VCaP (cell line): ENCODE data around the gene MAN1C1.
"Not testable (repeated sequence)": the region's sequence is repeated elsewhere in the genome, so short reads cannot be mapped to it uniquely, and the experiment has no call there.

ENCODE experiments used
- H3K27ac ChIP-seq: fragments of 450-650 bp; 2 replicates; pipeline ENCODE4 v1.5.1; 2017
- TF ChIP-seq, protein P1 (sequence below): fragments of 450-650 bp; conservative IDR thresholded peaks from 2 replicates; pipeline ENCODE4 v1.5.1; 2017; ENCODE audit warnings: mild to moderate bottlenecking, moderate library complexity

The MAN1C1 gene

DNA sequence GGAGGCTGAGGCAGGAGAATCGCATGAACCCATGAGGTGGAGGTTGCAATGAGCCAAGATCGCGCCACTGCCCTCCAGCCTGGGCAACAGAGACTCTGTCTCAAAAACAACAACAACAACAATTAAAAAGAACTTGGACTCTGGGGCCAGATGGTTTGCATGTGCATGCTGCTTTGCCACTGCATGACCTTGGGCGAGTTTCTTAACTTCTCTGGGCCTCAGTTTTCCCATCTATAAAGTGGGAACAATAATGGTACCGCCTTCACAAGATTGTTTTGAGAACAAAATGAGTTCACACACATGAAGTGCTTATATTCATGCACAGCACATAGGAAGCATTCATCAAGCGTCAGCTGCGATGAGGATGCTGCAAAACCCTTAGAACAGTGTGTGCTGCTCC is 74.6 kb downstream of the MAN1C1 start:
- TF ChIP-seq, protein P1, sequence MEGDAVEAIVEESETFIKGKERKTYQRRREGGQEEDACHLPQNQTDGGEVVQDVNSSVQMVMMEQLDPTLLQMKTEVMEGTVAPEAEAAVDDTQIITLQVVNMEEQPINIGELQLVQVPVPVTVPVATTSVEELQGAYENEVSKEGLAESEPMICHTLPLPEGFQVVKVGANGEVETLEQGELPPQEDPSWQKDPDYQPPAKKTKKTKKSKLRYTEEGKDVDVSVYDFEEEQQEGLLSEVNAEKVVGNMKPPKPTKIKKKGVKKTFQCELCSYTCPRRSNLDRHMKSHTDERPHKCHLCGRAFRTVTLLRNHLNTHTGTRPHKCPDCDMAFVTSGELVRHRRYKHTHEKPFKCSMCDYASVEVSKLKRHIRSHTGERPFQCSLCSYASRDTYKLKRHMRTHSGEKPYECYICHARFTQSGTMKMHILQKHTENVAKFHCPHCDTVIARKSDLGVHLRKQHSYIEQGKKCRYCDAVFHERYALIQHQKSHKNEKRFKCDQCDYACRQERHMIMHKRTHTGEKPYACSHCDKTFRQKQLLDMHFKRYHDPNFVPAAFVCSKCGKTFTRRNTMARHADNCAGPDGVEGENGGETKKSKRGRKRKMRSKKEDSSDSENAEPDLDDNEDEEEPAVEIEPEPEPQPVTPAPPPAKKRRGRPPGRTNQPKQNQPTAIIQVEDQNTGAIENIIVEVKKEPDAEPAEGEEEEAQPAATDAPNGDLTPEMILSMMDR = no peak

DNA sequence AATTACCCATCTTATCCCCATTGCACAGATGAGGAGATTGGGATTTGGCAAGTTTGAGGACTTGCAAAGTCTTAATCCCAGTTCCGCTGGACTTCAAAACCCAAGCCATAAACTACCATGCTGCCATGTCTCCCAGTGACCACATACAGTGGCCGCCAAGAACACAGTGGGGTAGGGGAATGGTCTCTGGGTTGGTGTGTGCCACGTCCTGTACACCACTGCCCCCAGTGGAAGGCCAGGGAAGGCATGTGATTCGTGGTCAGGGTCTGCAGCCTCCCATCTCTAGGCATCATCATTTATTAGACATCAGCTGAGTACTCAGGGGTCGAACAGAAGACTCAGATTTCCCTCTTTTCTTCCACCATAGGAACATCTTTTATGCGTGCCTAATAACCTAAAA is 76.0 kb downstream of the MAN1C1 start:
- TF ChIP-seq, protein P1 = peak; percentile 46
- H3K27ac ChIP-seq = no peak overlapping the region

More for the DNA sequence above, 74.6 kb downstream of the MAN1C1 start:
- H3K27ac ChIP-seq = no peak overlapping the region

DNA sequence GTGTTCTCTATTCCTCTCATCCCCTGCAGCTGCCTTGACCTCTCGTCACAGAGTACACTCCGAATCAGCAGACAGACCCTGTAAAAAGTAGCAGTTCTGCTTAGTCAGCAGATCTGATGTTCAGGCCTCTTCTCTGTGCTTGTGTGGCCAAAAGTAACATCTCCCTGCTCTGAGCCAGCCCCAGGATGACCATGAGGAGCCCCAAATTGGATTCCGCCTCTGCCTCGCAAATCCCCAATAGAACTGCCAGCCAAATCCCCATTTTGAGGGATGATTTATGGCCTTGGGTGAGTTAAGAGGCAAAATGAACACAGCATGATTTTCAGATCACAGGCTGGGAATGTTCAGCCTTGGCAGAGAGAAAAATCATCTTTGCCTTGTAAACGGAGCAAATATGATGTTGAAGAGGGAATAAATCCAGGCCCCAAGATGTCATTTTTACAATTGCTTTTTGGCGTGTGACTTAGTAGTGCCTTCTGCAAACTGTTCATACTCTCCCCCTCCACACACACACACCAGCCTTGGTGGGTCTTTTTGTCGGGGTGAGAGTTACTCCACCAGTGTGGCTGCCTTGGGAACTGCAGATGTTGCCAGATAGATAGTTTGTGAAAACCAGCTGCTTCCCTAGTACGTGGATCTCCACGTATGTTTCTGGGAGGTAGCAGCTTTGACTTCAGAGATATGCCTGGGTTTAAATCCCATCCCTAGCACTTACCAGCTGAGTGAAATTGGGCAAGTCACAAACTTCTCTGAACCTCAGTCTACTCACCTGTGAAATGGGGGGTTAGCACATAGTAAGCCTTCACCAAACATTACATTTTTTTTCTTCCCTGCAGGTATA is 77.8 kb downstream of the MAN1C1 start:
- TF ChIP-seq, protein P1 = no peak

DNA sequence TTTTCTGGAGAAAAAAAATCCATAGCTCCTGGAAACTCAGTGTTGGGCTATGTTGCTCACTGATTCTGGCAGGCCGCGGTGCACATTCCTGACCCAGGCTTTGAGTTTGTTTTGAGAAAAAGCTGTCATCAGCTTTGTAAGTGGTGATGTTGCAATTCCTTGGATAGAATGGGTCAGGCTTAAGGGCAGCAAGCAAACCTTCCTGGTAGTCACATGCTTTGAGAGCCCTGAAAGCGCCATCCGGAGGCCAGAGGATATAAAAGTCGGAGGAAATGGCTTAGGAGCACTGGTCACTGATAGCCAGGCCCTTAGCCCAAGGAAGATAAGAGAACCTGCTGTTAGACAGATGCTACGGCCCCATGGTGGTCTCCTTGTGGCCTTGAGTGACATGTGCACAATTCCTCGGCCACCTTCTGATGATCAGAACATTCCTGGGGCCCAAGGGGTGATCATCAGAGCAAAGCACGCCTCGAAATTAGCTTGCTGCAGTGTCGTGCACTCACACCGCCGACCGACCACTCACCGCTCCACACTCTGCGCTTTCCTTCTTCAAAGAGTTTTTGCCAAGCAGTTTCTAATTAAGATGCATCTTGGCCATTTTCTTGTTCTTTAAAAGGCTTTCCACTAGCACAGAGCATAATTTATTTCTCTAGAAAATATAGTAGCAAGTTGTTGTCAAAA is 78.6 kb downstream of the MAN1C1 start:
- no peak overlapping the region for H3K27ac ChIP-seq
- TF ChIP-seq, protein P1 = no peak

More for the DNA sequence above, 77.8 kb downstream of the MAN1C1 start:
- no peak overlapping the region for H3K27ac ChIP-seq

DNA sequence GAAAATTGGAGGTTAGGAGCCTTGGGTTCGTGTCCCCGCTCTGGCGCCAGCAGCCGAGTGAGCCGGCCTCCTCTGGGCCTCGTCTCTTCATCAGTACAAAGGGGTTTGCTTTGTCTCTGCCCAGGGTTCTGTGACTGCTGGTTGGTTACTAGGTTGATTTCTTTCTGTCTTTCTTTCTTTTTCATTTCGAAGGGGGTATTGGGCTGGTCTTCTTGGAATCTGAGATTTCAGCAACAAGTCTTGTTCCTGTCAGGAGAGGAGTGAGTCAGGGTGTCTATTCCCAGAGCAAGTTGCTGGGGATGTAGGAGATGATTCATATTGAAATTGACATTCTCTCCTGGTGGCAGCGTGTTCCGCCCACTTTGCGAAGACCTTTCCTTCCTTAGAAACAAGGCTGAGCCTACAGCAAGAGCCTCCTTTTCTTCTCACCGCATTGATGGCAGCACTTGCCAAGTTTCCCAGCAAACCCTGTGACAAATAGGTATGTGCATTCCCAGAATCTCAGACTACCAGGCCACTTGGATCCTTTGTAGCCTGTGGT is 79.2 kb downstream of the MAN1C1 start:
- TF ChIP-seq, protein P1 = no peak
- H3K27ac ChIP-seq = no peak overlapping the region

DNA sequence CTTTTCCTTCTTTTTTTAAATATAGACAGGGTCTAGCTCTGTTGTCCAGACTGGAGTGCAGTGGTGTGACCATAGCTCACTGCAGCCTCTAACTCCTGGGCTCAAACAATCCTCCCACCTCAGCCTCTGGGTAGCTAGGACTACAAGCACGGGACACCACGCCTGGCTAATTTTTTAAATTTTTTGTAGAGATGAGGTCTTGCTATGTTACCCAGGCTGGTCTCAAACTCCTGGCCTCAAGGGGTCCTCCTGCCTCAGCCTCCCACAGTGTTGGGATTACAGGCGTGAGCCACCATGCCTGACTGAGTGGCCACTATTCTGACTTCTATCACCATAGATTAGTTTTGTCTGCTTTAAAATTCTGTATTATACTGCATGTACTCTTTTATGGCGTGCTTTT is 80.1 kb downstream of the MAN1C1 start:
- not testable (repeated sequence) for H3K27ac ChIP-seq

DNA sequence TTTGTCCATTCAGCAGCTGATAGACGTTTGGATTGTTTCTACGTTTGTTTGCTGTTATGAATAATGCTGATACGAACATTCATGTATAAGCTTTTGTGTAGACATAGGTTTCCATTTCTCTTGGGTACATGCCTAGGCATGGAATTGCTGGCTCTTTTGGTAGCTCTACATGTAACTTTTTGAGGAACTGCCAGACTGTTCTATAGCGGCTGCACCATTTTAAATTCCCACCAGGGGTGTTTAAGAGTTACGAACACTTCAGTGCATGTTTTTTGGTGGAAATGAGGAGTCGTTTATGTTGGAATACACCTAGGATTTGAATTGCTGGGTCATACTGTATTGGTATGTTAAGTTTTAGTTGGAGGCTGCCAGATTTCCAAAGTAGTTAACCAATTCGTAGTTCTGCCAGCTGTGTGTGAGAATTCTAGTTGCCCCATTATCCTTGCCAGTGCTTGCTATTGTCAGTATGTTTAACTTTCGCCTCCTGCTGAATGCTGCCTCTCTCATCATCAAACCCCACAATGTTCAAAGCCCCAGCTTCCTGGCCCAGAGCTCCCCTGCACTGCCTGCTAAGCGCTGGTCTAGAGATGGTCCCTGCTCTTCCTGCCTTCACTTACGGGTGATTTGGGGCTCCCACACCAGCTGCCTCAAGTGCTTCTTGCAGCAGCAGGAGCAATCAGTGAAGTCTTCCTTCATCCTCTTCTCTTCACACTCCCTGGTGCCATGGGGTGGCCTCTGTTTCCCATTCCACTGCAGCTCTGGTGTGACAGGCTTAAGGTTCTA is 81.0 kb downstream of the MAN1C1 start:
- TF ChIP-seq, protein P1 = no peak
- no peak overlapping the region for H3K27ac ChIP-seq
